Activated B cell treated with CpG ODN at 0.5 μM for 24 hours (primary cell): ENCODE results near the gene CNTNAP2. TPM values are rescaled to one million over a fixed set of nuclear protein-coding genes. Genes with fewer than 3 reads are reported as not detected.

Experiments used
- ATAC-seq: fragments of 200-7000 bp; cut with Tn5 transposase; one replicate; pipeline ENCODE4 v1.10.0; 2021; ENCODE audit warnings: low read depth, mild to moderate bottlenecking, moderate library complexity
- CTCF ChIA-PET: fragments of 350-600 bp; sonication (Branson Sonifier 250); formaldehyde crosslinking; loops from one replicate; lab custom pipeline; 2021; ENCODE audit warnings: antibody characterized with exemption; lab: Charles Lee
- POLR2A ChIA-PET: fragments of 350-600 bp; sonication (Branson Sonifier 250); formaldehyde crosslinking; loops from one replicate; lab custom pipeline; 2021; ENCODE audit warnings: antibody characterized with exemption; lab: Charles Lee
- DNase-seq: peaks from one replicate; pipeline ENCODE4 v3.0.0; 2022
- H3K27ac Mint-ChIP-seq: one replicate; pipeline ENCODE4 v1.8.0; 2020; ENCODE audit warnings: mixed read lengths
- H3K27me3 Mint-ChIP-seq: one replicate; pipeline ENCODE4 v1.8.0; 2021; ENCODE audit warnings: mixed read lengths
- H3K36me3 Mint-ChIP-seq: one replicate; pipeline ENCODE4 v1.8.0; 2021; ENCODE audit warnings: low read depth, mixed read lengths
- H3K4me1 Mint-ChIP-seq: one replicate; pipeline ENCODE4 v1.8.0; 2021; ENCODE audit warnings: mixed read lengths
- H3K4me3 Mint-ChIP-seq: one replicate; pipeline ENCODE4 v1.8.0; 2020; ENCODE audit warnings: mild to moderate bottlenecking, mixed read lengths
- H3K9me3 Mint-ChIP-seq: one replicate; pipeline ENCODE4 v1.8.0; 2020; ENCODE audit warnings: mixed read lengths
- CTCF ChIP-seq: fragments of 200-600 bp; IDR thresholded peaks from one replicate; pipeline ENCODE4 v1.8.0; 2022; ENCODE audit warnings: antibody characterized with exemption, mild to moderate bottlenecking
- intact Hi-C: fragments of 100-400 bp; cut with micrococcal nuclease; formaldehyde crosslinking; loops from one replicate; pipeline ENCODE4 v1.15.1; 2024
- total RNA-seq: library from RNA; stranded (reverse); gene quantifications from 2 replicates; pipeline ENCODE4 v1.2.3, GENCODE V29; 2022

The CNTNAP2 gene
- total RNA-seq, 1 donor from 2014 or later: 0.84 TPM

- intact Hi-C loops: no loop called here
- no peak overlapping the region for H3K27ac Mint-ChIP-seq
- no peaks in the 10 kb centered on the region for H3K4me1 Mint-ChIP-seq
- H3K4me3 Mint-ChIP-seq: no peak overlapping the region
- DNase-seq (no peak), ATAC-seq (no peak)
- peaks cover 2% of the 10 kb centered on the region for H3K27me3 Mint-ChIP-seq
- H3K36me3 Mint-ChIP-seq: no peaks in the 10 kb centered on the region
- no peaks in the 10 kb centered on the region for H3K9me3 Mint-ChIP-seq
- POLR2A ChIA-PET: no interaction called here
- TF ChIP-seq CTCF: no peak
- CTCF ChIA-PET: no interaction called here
Observed at GRCh38 chr7:148022832-148023231, 1906.2 kb downstream of the CNTNAP2 start.

DNA sequence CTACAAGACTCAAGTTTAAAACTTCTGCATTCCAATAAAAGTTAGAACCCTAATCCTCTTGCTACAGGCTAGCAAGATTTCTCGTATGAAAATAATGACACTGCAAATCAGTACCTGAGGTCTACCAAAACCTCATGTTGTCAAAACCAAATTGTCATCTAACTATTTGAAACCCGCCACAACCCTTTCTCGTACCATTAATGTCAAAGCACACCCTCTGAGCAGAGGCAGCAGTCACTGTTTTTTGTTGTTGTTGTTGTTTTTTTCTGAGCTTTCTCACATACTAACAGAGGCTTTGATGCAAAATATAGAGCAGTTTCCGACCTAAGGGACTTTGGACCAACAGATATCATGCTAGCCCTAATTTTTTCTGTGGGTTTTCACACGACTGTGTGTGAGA lies 1910.1 kb downstream of the CNTNAP2 start:
- no peak for TF ChIP-seq CTCF
- intact Hi-C loops: no loop called here
- CTCF ChIA-PET: no interaction called here

DNA sequence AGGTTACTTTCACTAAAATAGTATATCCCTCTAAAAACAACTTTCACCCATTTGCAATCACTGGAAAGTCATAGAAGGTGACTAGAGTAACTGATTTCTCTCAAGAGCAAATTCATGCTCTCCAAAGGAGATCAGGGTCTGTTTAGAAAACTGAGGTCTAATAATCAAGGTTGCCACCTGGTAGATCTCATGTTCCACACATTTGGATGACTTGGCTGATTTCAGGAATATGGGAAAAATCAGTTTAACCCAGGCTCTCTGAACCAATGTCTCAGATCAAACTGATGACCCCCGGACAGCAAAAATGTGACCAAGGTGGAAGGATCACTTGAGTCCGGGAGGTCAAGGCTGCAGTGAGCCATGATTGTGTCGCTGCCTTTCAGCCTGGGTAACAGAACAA lies 1911.6 kb downstream of the CNTNAP2 start:
- ChIA-PET CTCF (no interaction called here), POLR2A (no interaction called here)
- Mint-ChIP-seq H3K4me3 (no peak overlapping the region), H3K4me1 (no peaks in the 10 kb centered on the region), H3K9me3 (no peaks in the 10 kb centered on the region), H3K36me3 (no peaks in the 10 kb centered on the region), H3K27ac (no peak overlapping the region), H3K27me3 (peaks cover 2% of the 10 kb centered on the region)
- TF ChIP-seq CTCF: no peak
- intact Hi-C loops: no loop called here
- ATAC-seq (no peak), DNase-seq (no peak)

More for the DNA sequence above, 1910.1 kb downstream of the CNTNAP2 start:
- Mint-ChIP-seq H3K36me3 (no peaks in the 10 kb centered on the region), H3K27ac (no peak overlapping the region), H3K9me3 (no peaks in the 10 kb centered on the region), H3K4me1 (no peaks in the 10 kb centered on the region), H3K4me3 (no peak overlapping the region), H3K27me3 (peaks cover 2% of the 10 kb centered on the region)
- ATAC-seq (no peak), DNase-seq (no peak)
- POLR2A ChIA-PET: no interaction called here

GRCh38 chr7:148031019-148031418 lies 1914.4 kb downstream of the CNTNAP2 start:
- no peak for TF ChIP-seq CTCF
- Mint-ChIP-seq H3K9me3 (no peaks in the 10 kb centered on the region), H3K4me3 (no peak overlapping the region), H3K4me1 (no peaks in the 10 kb centered on the region), H3K27me3 (peaks cover 2% of the 10 kb centered on the region), H3K27ac (no peak overlapping the region), H3K36me3 (no peaks in the 10 kb centered on the region)
- ATAC-seq: no peak
- ChIA-PET POLR2A (no interaction called here), CTCF (no interaction called here)
- no peak for DNase-seq
- intact Hi-C loops: no loop called here

GRCh38 chr7:148031811-148032210 lies 1915.2 kb downstream of the CNTNAP2 start:
- H3K27ac Mint-ChIP-seq: no peak overlapping the region
- ATAC-seq: no peak
- H3K4me1 Mint-ChIP-seq: no peaks in the 10 kb centered on the region
- TF ChIP-seq CTCF: no peak
- no peaks in the 10 kb centered on the region for H3K27me3 Mint-ChIP-seq
- intact Hi-C loops: no loop called here
- no peak overlapping the region for H3K4me3 Mint-ChIP-seq
- no peaks in the 10 kb centered on the region for H3K36me3 Mint-ChIP-seq
- ChIA-PET CTCF (no interaction called here), POLR2A (no interaction called here)
- DNase-seq: no peak
- H3K9me3 Mint-ChIP-seq: no peaks in the 10 kb centered on the region
